AG10803 (cell line): Measurements from ENCODE around the gene LBR.
"Not testable (repeated sequence)": the region's sequence is repeated elsewhere in the genome, so short reads cannot be mapped to it uniquely, and the experiment has no call there.

Source experiments
- DNase-seq: peaks from one replicate; pipeline ENCODE4 v3.0.0; 2010; ENCODE audit warnings: low read depth
- H3K4me3 ChIP-seq: 2 replicates; pipeline ENCODE4 v1.5.1; 2011; ENCODE audit warnings: mild to moderate bottlenecking, low read length, control low read depth
- TF ChIP-seq, protein P1 (sequence below): conservative IDR thresholded peaks from 2 replicates; pipeline ENCODE4 v1.5.1; 2011; ENCODE audit warnings: mild to moderate bottlenecking, low read length, control low read depth, inconsistent platforms

Gene LBR

DNA sequence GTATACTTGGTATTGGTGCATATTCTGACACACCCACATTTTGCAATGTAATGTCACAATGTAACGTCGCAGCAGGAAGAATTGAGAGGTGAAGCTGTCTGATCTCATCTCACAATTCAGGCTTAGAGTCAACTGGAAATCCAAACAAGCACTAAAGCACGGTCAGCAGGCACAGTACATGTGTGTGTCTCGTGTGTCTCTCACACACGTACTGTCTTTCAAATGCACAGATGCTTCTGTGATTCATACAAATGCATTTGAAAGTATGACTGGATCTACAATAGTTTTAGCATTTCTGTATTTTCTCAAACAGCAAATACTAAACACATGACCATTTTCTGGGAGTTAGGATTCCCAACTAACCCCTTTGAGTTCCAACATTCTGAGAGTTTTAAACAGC, 26.9 kb downstream of the LBR start:
- no peak overlapping the region for H3K4me3 ChIP-seq
- TF ChIP-seq, protein P1, sequence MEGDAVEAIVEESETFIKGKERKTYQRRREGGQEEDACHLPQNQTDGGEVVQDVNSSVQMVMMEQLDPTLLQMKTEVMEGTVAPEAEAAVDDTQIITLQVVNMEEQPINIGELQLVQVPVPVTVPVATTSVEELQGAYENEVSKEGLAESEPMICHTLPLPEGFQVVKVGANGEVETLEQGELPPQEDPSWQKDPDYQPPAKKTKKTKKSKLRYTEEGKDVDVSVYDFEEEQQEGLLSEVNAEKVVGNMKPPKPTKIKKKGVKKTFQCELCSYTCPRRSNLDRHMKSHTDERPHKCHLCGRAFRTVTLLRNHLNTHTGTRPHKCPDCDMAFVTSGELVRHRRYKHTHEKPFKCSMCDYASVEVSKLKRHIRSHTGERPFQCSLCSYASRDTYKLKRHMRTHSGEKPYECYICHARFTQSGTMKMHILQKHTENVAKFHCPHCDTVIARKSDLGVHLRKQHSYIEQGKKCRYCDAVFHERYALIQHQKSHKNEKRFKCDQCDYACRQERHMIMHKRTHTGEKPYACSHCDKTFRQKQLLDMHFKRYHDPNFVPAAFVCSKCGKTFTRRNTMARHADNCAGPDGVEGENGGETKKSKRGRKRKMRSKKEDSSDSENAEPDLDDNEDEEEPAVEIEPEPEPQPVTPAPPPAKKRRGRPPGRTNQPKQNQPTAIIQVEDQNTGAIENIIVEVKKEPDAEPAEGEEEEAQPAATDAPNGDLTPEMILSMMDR = no peak
- DNase-seq = no peak

DNA sequence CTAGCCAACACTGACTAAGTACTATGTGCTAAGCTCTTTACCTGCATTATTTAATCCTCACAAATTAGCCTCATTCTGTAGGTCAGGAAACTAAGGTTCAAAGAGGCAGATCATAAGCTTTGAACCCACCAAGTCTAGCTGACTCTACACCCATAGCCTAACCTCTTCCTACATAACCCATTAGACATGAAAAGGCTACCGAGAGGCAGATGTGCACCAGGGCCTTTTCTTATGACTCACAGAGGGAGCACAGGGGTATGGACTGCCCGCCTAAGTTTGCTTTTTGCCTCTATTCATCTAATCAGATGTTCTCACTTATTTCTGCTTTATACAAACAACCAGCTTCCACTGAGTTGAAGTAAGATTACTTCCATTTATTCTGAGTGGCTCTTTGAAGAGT, 31.5 kb downstream of the LBR start:
- TF ChIP-seq, protein P1 = no peak
- DNase-seq = no peak

DNA sequence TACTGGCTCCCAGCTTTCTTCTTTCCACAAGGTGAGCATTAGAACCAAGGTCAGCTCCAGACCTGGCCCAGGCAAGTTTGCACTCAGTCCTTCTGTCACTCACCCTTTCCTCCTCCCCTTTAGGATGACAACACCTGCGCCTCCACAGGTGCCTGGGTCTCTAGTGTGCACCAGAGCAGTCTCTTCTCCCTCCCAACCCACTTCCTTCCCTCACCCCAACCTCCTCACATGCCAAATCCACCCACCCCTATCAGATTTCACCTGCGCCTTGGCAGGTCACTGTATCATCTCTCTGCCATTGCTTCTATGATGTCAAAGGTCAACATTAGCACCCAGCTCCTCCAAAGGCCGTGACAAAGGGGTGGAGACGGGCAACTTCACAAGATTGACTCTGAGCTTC, 38.0 kb downstream of the LBR start:
- TF ChIP-seq, protein P1 = no peak
- no peak for DNase-seq
- H3K4me3 ChIP-seq = no peak overlapping the region

More for the DNA sequence above, 31.5 kb downstream of the LBR start:
- no peak overlapping the region for H3K4me3 ChIP-seq

DNA sequence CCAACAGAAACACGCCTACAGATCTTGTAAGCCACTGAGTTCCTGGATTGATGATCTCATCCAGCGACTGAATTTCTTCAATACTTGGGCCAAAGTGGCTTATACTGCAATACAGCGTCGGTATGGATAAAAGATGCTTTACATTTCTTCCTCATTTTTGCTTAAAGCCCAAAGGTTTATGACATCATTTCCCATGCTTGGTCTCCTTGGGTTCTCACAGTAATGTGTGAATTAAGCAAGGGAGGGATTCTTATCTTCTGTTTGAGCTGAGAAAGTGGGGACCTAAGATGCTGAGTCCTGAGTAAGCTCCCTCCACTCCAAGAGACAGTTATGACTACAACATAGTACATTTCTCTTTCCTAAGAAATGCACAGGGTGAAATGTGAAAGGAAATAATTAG, 39.5 kb downstream of the LBR start:
- peak; percentile 34 for DNase-seq
- no peak overlapping the region for H3K4me3 ChIP-seq
- TF ChIP-seq, protein P1 = no peak

DNA sequence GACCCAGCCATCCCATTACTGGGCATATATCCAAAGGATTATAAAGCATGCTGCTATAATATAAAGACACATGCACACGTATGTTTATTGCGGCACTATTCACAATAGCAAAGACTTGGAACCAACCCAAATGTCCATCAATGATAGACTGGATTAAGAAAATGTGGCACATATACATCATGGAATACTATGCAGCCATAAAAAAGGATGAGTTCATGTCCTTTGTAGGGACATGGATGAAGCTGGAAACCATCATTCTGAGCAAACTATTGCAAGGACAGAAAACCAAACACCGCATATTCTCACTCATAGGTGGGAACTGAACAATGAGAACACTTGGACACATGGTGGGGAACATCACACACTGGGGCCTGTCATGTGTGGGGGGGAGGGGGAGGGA, 41.0 kb downstream of the LBR start:
- not testable (repeated sequence) for H3K4me3 ChIP-seq, DNase-seq

DNA sequence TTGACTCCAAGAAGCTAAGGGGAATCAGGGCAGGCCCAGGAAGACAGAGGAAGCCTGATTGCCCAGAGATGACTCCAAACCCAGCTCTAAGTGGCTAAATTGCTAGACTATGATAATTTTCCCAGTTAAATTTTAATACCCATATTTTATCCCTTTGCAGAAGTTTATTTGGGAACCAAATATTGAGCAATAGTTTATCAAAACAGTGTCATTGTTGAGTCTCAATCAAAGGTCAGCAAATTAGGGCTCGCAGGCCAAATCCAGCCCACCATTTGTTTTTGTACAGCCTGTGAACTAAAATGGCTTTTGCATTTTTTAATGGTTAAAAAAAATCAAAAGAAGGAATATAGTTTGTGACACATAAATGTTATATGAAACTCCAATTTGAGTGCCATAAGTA, 47.1 kb downstream of the LBR start:
- no peak for DNase-seq
- TF ChIP-seq, protein P1 = no peak

DNA sequence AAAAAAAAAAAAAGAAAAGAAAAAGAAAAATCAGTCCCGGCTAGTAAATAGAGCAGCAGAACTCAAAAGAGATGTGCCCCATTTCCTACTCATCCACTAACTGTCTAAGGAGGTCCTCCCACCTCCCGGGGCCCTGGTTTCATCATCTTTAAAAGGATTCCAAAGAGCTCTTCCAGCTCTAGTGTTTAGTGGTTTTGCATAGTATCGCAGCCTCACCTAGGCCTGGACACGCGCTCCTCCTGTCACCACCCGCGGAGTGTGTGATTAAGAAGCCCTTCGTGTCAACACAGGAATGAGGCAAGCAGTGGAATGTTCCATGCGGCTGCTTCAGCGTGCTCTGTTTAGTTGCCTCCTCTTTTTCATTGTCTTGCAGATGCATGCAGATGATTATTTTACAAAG, 49.0 kb downstream of the LBR start:
- no peak overlapping the region for H3K4me3 ChIP-seq
- DNase-seq = peak; percentile 86
- TF ChIP-seq, protein P1 = no peak

More for the DNA sequence above, 47.1 kb downstream of the LBR start:
- H3K4me3 ChIP-seq = no peak overlapping the region

DNA sequence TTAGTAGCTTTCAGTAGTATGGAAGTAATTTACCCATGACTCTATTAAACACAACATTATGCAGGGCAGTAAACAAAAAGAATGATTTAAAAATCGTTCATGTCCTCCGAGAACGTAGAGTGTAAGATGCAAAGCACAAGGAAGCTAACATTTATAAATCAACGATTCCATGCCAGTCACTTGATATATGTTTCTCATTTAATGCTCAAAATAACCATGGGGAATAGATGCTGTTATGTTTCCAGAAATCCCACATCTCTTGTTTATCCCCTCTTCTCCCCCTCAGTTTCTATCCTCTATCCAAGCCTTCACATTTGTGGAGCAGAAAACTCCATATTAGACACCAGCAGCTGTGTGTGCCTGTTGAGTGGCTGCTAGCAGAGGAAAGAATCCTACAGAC, 52.8 kb downstream of the LBR start:
- TF ChIP-seq, protein P1 = no peak

More for the DNA sequence above, 52.8 kb downstream of the LBR start:
- H3K4me3 ChIP-seq = no peak overlapping the region
- no peak for DNase-seq
